ENCODE results near the gene SLC35F4.
"Not testable (repeated sequence)": the region's sequence is repeated elsewhere in the genome, so short reads cannot be mapped to it uniquely, and the experiment has no call there.

The SLC35F4 gene

GRCh38 chr14:57747036-57747435, 118.9 kb downstream of the SLC35F4 start:
- no peak overlapping the region for H3K9ac ChIP-seq (ENCODE audit: low read depth, low read length)
- no peaks in the 10 kb centered on the region for H3K36me3 ChIP-seq (ENCODE audit: insufficient read depth, low read length)
- H3K9me3 ChIP-seq (ENCODE audit: control insufficient read depth, insufficient read depth, low read length) = no peaks in the 10 kb centered on the region
- no peaks in the 10 kb centered on the region for H3K4me1 ChIP-seq (ENCODE audit: insufficient read depth, low read length)

- Histone ChIP-seq H3K4me1 (ENCODE audit: insufficient read depth, low read length) (no peaks in the 10 kb centered on the region), H3K36me3 (ENCODE audit: insufficient read depth, low read length) (no peaks in the 10 kb centered on the region), H3K9me3 (ENCODE audit: control insufficient read depth, insufficient read depth, low read length) (no peaks in the 10 kb centered on the region), H3K9ac (ENCODE audit: low read depth, low read length) (no peak overlapping the region)
Measured at GRCh38 chr14:57746563-57746962, 119.3 kb downstream of the SLC35F4 start.

- H3K4me1 ChIP-seq (ENCODE audit: insufficient read depth, low read length) = peaks cover 5% of the 10 kb centered on the region
- H3K9me3 ChIP-seq (ENCODE audit: control insufficient read depth, insufficient read depth, low read length) = no peaks in the 10 kb centered on the region
- no peaks in the 10 kb centered on the region for H3K36me3 ChIP-seq (ENCODE audit: insufficient read depth, low read length)
- no peak overlapping the region for H3K9ac ChIP-seq (ENCODE audit: low read depth, low read length)
Measured at GRCh38 chr14:57739516-57739915, 126.4 kb downstream of the SLC35F4 start.

GRCh38 chr14:57737598-57737997, 128.3 kb downstream of the SLC35F4 start:
- Histone ChIP-seq H3K9ac (ENCODE audit: low read depth, low read length) (no peak overlapping the region), H3K36me3 (ENCODE audit: insufficient read depth, low read length) (no peaks in the 10 kb centered on the region), H3K4me1 (ENCODE audit: insufficient read depth, low read length) (peaks cover 5% of the 10 kb centered on the region), H3K9me3 (ENCODE audit: control insufficient read depth, insufficient read depth, low read length) (no peaks in the 10 kb centered on the region)

- H3K9ac ChIP-seq (ENCODE audit: low read depth, low read length) = no peak overlapping the region
- no peaks in the 10 kb centered on the region for H3K36me3 ChIP-seq (ENCODE audit: insufficient read depth, low read length)
- no peaks in the 10 kb centered on the region for H3K9me3 ChIP-seq (ENCODE audit: control insufficient read depth, insufficient read depth, low read length)
- peaks cover 5% of the 10 kb centered on the region for H3K4me1 ChIP-seq (ENCODE audit: insufficient read depth, low read length)
Measured at GRCh38 chr14:57736391-57736790, 129.5 kb downstream of the SLC35F4 start.

GRCh38 chr14:57735276-57735675, 130.6 kb downstream of the SLC35F4 start:
- Histone ChIP-seq H3K4me1 (ENCODE audit: insufficient read depth, low read length) (peaks cover 5% of the 10 kb centered on the region), H3K9ac (ENCODE audit: low read depth, low read length) (no peak overlapping the region), H3K36me3 (ENCODE audit: insufficient read depth, low read length) (no peaks in the 10 kb centered on the region), H3K9me3 (ENCODE audit: control insufficient read depth, insufficient read depth, low read length) (no peaks in the 10 kb centered on the region)

- Histone ChIP-seq H3K4me1 (ENCODE audit: insufficient read depth, low read length) (peaks cover 15% of the 10 kb centered on the region; the same call in 1 of the 2 replicates), H3K9me3 (ENCODE audit: control insufficient read depth, insufficient read depth, low read length) (no peaks in the 10 kb centered on the region), H3K36me3 (ENCODE audit: insufficient read depth, low read length) (no peaks in the 10 kb centered on the region), H3K9ac (ENCODE audit: low read depth, low read length) (no peak overlapping the region)
Measured at GRCh38 chr14:57732463-57733285, 133.2 kb downstream of the SLC35F4 start.

- Histone ChIP-seq H3K9me3 (ENCODE audit: control insufficient read depth, insufficient read depth, low read length) (no peaks in the 10 kb centered on the region), H3K9ac (ENCODE audit: low read depth, low read length) (no peak overlapping the region), H3K36me3 (ENCODE audit: insufficient read depth, low read length) (no peaks in the 10 kb centered on the region), H3K4me1 (ENCODE audit: insufficient read depth, low read length) (peaks cover 15% of the 10 kb centered on the region; the same call in 1 of the 2 replicates)
Measured at GRCh38 chr14:57729208-57730187, 136.4 kb downstream of the SLC35F4 start.

- H3K36me3 ChIP-seq (ENCODE audit: insufficient read depth, low read length) = no peaks in the 10 kb centered on the region
- H3K9ac ChIP-seq (ENCODE audit: low read depth, low read length) = no peak overlapping the region
- H3K4me1 ChIP-seq (ENCODE audit: insufficient read depth, low read length) = peaks cover 15% of the 10 kb centered on the region; the same call in 1 of the 2 replicates
- no peaks in the 10 kb centered on the region; the same call in 1 of the 2 replicates for H3K9me3 ChIP-seq (ENCODE audit: control insufficient read depth, insufficient read depth, low read length)
Measured at GRCh38 chr14:57725399-57726077, 140.4 kb downstream of the SLC35F4 start.

GRCh38 chr14:57722141-57722540, 143.8 kb downstream of the SLC35F4 start:
- H3K36me3 ChIP-seq (ENCODE audit: insufficient read depth, low read length); H3K4me1 ChIP-seq (ENCODE audit: insufficient read depth, low read length); H3K9ac ChIP-seq (ENCODE audit: low read depth, low read length); H3K9me3 ChIP-seq (ENCODE audit: control insufficient read depth, insufficient read depth, low read length): not testable (repeated sequence)

- peaks cover 2% of the 10 kb centered on the region; the same call in 1 of the 2 replicates for H3K9me3 ChIP-seq (ENCODE audit: control insufficient read depth, insufficient read depth, low read length)
- H3K9ac ChIP-seq (ENCODE audit: low read depth, low read length) = no peak overlapping the region
- H3K36me3 ChIP-seq (ENCODE audit: insufficient read depth, low read length) = no peaks in the 10 kb centered on the region
Measured at GRCh38 chr14:57714487-57714931, 151.4 kb downstream of the SLC35F4 start.

GRCh38 chr14:57712698-57713097, 153.2 kb downstream of the SLC35F4 start:
- no peak overlapping the region for H3K9ac ChIP-seq (ENCODE audit: low read depth, low read length)
- peaks cover 2% of the 10 kb centered on the region; the same call in 1 of the 2 replicates for H3K9me3 ChIP-seq (ENCODE audit: control insufficient read depth, insufficient read depth, low read length)
- H3K36me3 ChIP-seq (ENCODE audit: insufficient read depth, low read length) = no peaks in the 10 kb centered on the region
- H3K4me1 ChIP-seq (ENCODE audit: insufficient read depth, low read length) = peaks cover 18% of the 10 kb centered on the region; the same call in 1 of the 2 replicates

More at GRCh38 chr14:57714487-57714931, 151.4 kb downstream of the SLC35F4 start:
- H3K4me1 ChIP-seq (ENCODE audit: insufficient read depth, low read length) = peaks cover 18% of the 10 kb centered on the region; the same call in 1 of the 2 replicates

- Histone ChIP-seq H3K36me3 (ENCODE audit: insufficient read depth, low read length) (no peaks in the 10 kb centered on the region), H3K4me1 (ENCODE audit: insufficient read depth, low read length) (peaks cover 18% of the 10 kb centered on the region; the same call in 1 of the 2 replicates), H3K9me3 (ENCODE audit: control insufficient read depth, insufficient read depth, low read length) (peaks cover 2% of the 10 kb centered on the region; the same call in 1 of the 2 replicates), H3K9ac (ENCODE audit: low read depth, low read length) (no peak overlapping the region)
Measured at GRCh38 chr14:57712102-57712501, 153.8 kb downstream of the SLC35F4 start.

GRCh38 chr14:57709909-57710308, 156.0 kb downstream of the SLC35F4 start:
- H3K36me3 ChIP-seq (ENCODE audit: insufficient read depth, low read length) = no peaks in the 10 kb centered on the region
- H3K9me3 ChIP-seq (ENCODE audit: control insufficient read depth, insufficient read depth, low read length) = peaks cover 2% of the 10 kb centered on the region; the same call in 1 of the 2 replicates
- no peak overlapping the region for H3K9ac ChIP-seq (ENCODE audit: low read depth, low read length)
- H3K4me1 ChIP-seq (ENCODE audit: insufficient read depth, low read length) = peaks cover 14% of the 10 kb centered on the region; the same call in 1 of the 2 replicates

Measured in ES-I3 (cell line).